K562 (cell line): ENCODE results near the gene CD22. TPM values are rescaled to one million over a fixed set of nuclear protein-coding genes. Genes with fewer than 3 reads are reported as not detected.

Experiments used
- ATAC-seq: fragments of 200-7000 bp; cut with Tn5 transposase; 3 replicates; pipeline ENCODE4 v1.9.1; 2020; ENCODE audit warnings: moderate library complexity
- BruUV-seq: library from RNA; stranded (reverse); fragments of 400-500 nt; replicated peaks from 2 replicates; lab custom pipeline; 2021; lab: Mats Ljungman, UMichigan
- CTCF ChIA-PET: fragments of 300-600 bp; formaldehyde crosslinking; extraction: SDS; loops from one replicate; lab custom pipeline; 2021; ENCODE audit warnings: low intra/inter-chr PET ratio; lab: Yijun Ruan, JAX
- POLR2A ChIA-PET: fragments of 300-600, 350-650 bp; sonication (Branson Sonifier 250); formaldehyde crosslinking; extraction: SDS; loops from one replicate; lab custom pipeline; 2021; ENCODE audit warnings: antibody characterized with exemption, inconsistent platforms; lab: Yijun Ruan, JAX
- DNase-seq, 4 experiments: peaks; one replicate each; pipeline versions ENCODE4 v3.0.0 to v3.0.0-alpha.2; 2011 to 2018; ENCODE audit warnings: low spot score in 3 of 4, mixed read lengths in 3 of 4; ENCODE audit errors: extremely low read depth in 1 of 4
- FAIRE-seq: peaks from 2 replicates; lab custom pipeline; 2011; peaks lifted over from hg19 to GRCh38; lab: Jason Lieb, UNC
- H2AFZ ChIP-seq: 2 replicates; pipeline ENCODE4 v1.6.0; 2011; ENCODE audit warnings: low read depth, low read length, control low read depth, inconsistent platforms
- H3K27ac ChIP-seq: fragments of 200-600 bp; 3 replicates; pipeline ENCODE4 v1.8.0; 2011; ENCODE audit warnings: low read depth, mild to moderate bottlenecking, control low read depth, inconsistent platforms, low read length, moderate library complexity, mixed read lengths; ENCODE audit errors: extremely low read depth
- H3K27me3 ChIP-seq, 2 experiments: fragments of 300-600 bp in 1 of 2; 2 replicates in 1 of 2; 3 replicates in 1 of 2; pipeline versions ENCODE4 v1.6.0 to v1.8.0; 2011; ENCODE audit warnings: inconsistent platforms in 2 of 2, low read length in 2 of 2, mild to moderate bottlenecking in 1 of 2, mixed read lengths in 1 of 2, moderate library complexity in 1 of 2; ENCODE audit not compliant: control insufficient read depth in 2 of 2, insufficient read depth in 2 of 2
- H3K36me3 ChIP-seq: fragments of 300-600 bp; 3 replicates; pipeline ENCODE4 v1.8.0; 2011; ENCODE audit warnings: mild to moderate bottlenecking, low read length, inconsistent platforms; ENCODE audit not compliant: control insufficient read depth, insufficient read depth
- H3K4me1 ChIP-seq, 2 experiments: fragments of 200-600 bp in 1 of 2; replicated peaks in 1 of 2; 2 replicates in 1 of 2; 3 replicates in 1 of 2; pipeline versions ENCODE4 v1.5.1 to v1.8.0; 2011; ENCODE audit warnings: inconsistent platforms in 2 of 2, low read length in 2 of 2, mild to moderate bottlenecking in 1 of 2, mixed read lengths in 1 of 2, moderate library complexity in 1 of 2; ENCODE audit not compliant: control insufficient read depth in 2 of 2, insufficient read depth in 2 of 2
- H3K4me2 ChIP-seq: 2 replicates; pipeline ENCODE4 v1.6.1; 2011; ENCODE audit warnings: low read length, control low read depth, inconsistent platforms, mixed read lengths; ENCODE audit not compliant: insufficient read depth
- H3K4me3 ChIP-seq: fragments of 200-600 bp; sonication (generic), shearing (Covaris generic); 2 replicates; pipeline ENCODE4 v1.5.1; 2016; ENCODE audit warnings: control low read depth, inconsistent platforms
- H3K79me2 ChIP-seq: fragments of 200-600 bp; 3 replicates; pipeline ENCODE4 v1.8.0; 2011; ENCODE audit warnings: low read length, inconsistent platforms; ENCODE audit not compliant: control insufficient read depth, insufficient read depth
- H3K9ac ChIP-seq, 2 experiments: 2 replicates each; pipeline versions ENCODE4 v1.6.0 to v1.6.1; 2011; ENCODE audit warnings: low read depth in 2 of 2, low read length in 2 of 2, control low read depth in 1 of 2, inconsistent platforms in 1 of 2, mild to moderate bottlenecking in 1 of 2, mixed read lengths in 1 of 2; ENCODE audit not compliant: insufficient read depth in 1 of 2
- H3K9me1 ChIP-seq: one replicate; pipeline ENCODE4 v1.6.0; 2011; ENCODE audit warnings: inconsistent platforms, mild to moderate bottlenecking, low read length, moderate library complexity; ENCODE audit not compliant: control insufficient read depth, insufficient read depth
- H3K9me3 ChIP-seq: replicated peaks from 2 replicates; pipeline ENCODE4 v1.5.1; 2011; ENCODE audit warnings: low read depth, low read length, inconsistent platforms; ENCODE audit not compliant: control insufficient read depth, insufficient read depth
- H4K20me1 ChIP-seq: replicated peaks from 2 replicates; pipeline ENCODE4 v1.6.1; 2011; ENCODE audit warnings: low read length, inconsistent platforms, mixed read lengths; ENCODE audit not compliant: control insufficient read depth, insufficient read depth
- BCL6 ChIP-seq: fragments of 250-450 bp; sonication (Bioruptor Pico); IDR thresholded peaks from 2 replicates; pipeline ENCODE4 v1.4.0; 2020
- CHD4 ChIP-seq: fragments of 200-600 bp; sonication (generic); IDR thresholded peaks from 3 replicates; pipeline ENCODE4 v1.6.1; 2012; ENCODE audit warnings: low read depth, mild to moderate bottlenecking, mixed read lengths, low read length, inconsistent platforms; ENCODE audit not compliant: insufficient read depth, insufficient replicate concordance, poor library complexity, severe bottlenecking
- FOXA1 ChIP-seq: fragments of 450-650 bp; IDR thresholded peaks from 2 replicates; pipeline ENCODE4 v1.6.1; 2016; ENCODE audit warnings: mild to moderate bottlenecking, borderline replicate concordance
- GATAD2B ChIP-seq: fragments of 450-650 bp; IDR thresholded peaks from 2 replicates; pipeline ENCODE4 v1.6.1; 2017; ENCODE audit warnings: mild to moderate bottlenecking, borderline replicate concordance
- HMGN3 ChIP-seq: IDR thresholded peaks from 2 replicates; pipeline ENCODE4 v1.6.1; 2011; ENCODE audit warnings: borderline replicate concordance, low read depth, mild to moderate bottlenecking, mixed read lengths, low read length; ENCODE audit not compliant: insufficient read length; ENCODE audit errors: extremely low read depth
- MAFK ChIP-seq: IDR thresholded peaks from 2 replicates; pipeline ENCODE4 v1.6.1; 2011; ENCODE audit warnings: low read length, improper control_type of control experiment
- MLX ChIP-seq, 2 experiments: fragments of 450-650 bp in 1 of 2; sonication (generic) in 1 of 2; formaldehyde crosslinking; conservative IDR thresholded peaks; 2 replicates each; pipeline versions ENCODE4 v1.4.0 to v1.8.1; 2020 to 2022; ENCODE audit warnings: mild to moderate bottlenecking in 1 of 2, missing genetic modification reagents in 1 of 2
- OTX1 ChIP-seq: fragments of 450-650 bp; formaldehyde crosslinking; IDR thresholded peaks from 2 replicates; pipeline ENCODE4 v1.4.0; 2022; ENCODE audit warnings: mild to moderate bottlenecking
- RUNX1 ChIP-seq: sonication (generic); IDR thresholded peaks from 2 replicates; pipeline ENCODE4 v1.6.1; 2016; ENCODE audit warnings: antibody characterized with exemption, low read depth
- SNAPC5 ChIP-seq: fragments of 250-450 bp; sonication (Bioruptor Pico); IDR thresholded peaks from 2 replicates; pipeline ENCODE4 v1.8.0; 2021; ENCODE audit warnings: moderate library complexity, mild to moderate bottlenecking, inconsistent platforms
- TFE3 ChIP-seq: fragments of 450-650 bp; formaldehyde crosslinking; IDR thresholded peaks from 2 replicates; pipeline ENCODE4 v1.4.0; 2020; ENCODE audit warnings: mild to moderate bottlenecking, mixed read lengths
- WGBS: fragments of 100-300 bp; shearing (Covaris generic); methylation state at CpG from one replicate; pipeline ENCODE4 v1.1.6; 2016; ENCODE audit warnings: low coverage, mixed read lengths; ENCODE audit not compliant: insufficient coverage; ENCODE audit errors: missing lambda C conversion rate; 5-methylcytosine and 5-hydroxymethylcytosine counted together
- in situ Hi-C: fragments of 300-500 bp; cut with MboI; formaldehyde crosslinking; loops from 4 replicates; pipeline ENCODE4 v1.15.0; 2018; ENCODE audit warnings: inconsistent platforms, mixed read lengths
- intact Hi-C: fragments of 100-400 bp; cut with micrococcal nuclease; formaldehyde crosslinking; loops from 2 replicates; pipeline ENCODE4 v1.14.2; 2022
- polyA plus RNA-seq, 8 experiments: library from polyadenylated mRNA; depleted of rRNA in 4 of 8; stranded (reverse) in 5 of 8; unstranded in 3 of 8; fragments of >200 nt; fragmentation: Nextera tagmentation in 2 of 8; fragmentation: Illumina TruSeq in 1 of 8; extraction: Ambion mirVana in 2 of 8; extraction: Trizol in 1 of 8; gene quantifications; 2 replicates each; pipeline versions ENCODE4 v1.2.1 to v1.2.3, GENCODE V29; 2011 to 2014; ENCODE audit warnings: inconsistent platforms in 1 of 8, missing spikeins in 1 of 8
- total RNA-seq, 7 experiments: library from RNA; depleted of rRNA in 6 of 7; stranded (reverse); fragments of >200 nt in 6 of 7; fragmentation: Illumina TruSeq in 2 of 7; extraction: Trizol in 2 of 7; gene quantifications; 2 replicates each; pipeline versions ENCODE4 v1.2.1 to v1.2.3, GENCODE V29; 2011 to 2021; ENCODE audit warnings: low replicate concordance in 1 of 7

CD22 gene
- total and polyA plus RNA-seq, 9 of the 15 experiments (the other 6 are each of a cell fraction or from before 2014, with no cell fraction given): 0.29 to 5.0 (median 3.5) TPM

DNA sequence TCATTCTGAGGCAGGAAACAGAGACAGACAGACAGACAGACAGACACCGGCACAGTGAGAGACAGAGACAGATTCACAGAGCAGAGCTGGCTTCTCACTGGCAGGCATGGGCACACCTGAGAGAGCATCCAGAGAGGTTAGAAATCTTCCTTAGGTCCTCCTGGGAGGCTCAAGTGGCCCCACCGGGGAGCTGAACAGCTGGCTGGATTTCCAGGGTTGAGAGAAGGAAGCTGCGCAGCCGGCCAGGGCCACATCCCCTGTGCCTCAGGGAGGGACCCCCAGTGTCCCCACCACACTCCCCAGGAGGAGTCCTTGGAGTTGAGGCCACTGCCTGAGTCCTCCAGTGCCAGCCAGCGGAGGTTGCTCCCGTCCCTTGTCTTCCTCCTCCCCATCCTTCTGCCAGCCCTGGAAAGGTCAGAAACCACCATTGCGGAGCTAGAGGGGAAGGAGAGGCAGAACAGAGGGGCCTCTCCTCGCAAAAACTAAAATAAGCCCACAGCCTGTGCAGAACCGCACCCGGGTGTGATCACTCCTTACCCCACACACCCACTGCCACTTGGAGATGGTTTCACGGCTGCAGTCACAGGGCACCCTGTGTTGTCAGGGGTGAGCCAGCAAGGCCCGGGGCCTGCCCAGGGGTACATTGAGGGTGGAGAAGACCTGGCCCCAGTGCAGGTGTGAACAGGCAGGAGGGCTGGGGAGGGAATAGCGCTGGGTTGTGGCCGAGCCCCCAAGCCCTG is 33.4 kb downstream of the CD22 start:
- H3K4me1 ChIP-seq: no peaks in the 10 kb centered on the region
- ATAC-seq (no peak), FAIRE-seq (no peak), DNase-seq (peak in 1 of 4 experiments; percentile 4)
- intact Hi-C loops (no loop called here), in situ Hi-C loops (no loop called here)
- no peak overlapping the region for H3K27ac ChIP-seq
- no peak overlapping the region for H3K4me2 ChIP-seq
- CTCF ChIA-PET: no interaction called here
- H3K9ac ChIP-seq: no peak overlapping the region
- 0% methylated on average over 5 of the region's 14 CpGs for WGBS
- H3K36me3 ChIP-seq: no peaks in the 10 kb centered on the region
- no peaks in the 10 kb centered on the region for H4K20me1 ChIP-seq
- no peaks in the 10 kb centered on the region for H3K9me1 ChIP-seq
- no peaks in the 10 kb centered on the region for H3K9me3 ChIP-seq
- peaks cover 25 to 55% of the 10 kb centered on the region in 2 experiments for H3K27me3 ChIP-seq
- no TSS peak for BruUV-seq
- H2AFZ ChIP-seq: no peak overlapping the region
- POLR2A ChIA-PET: interaction anchor here (0.6 to 1.0 kb wide), 2 partner anchors 11 to 15 kb away, joined by 3 to 6 read pairs; no protein-coding TSS in a partner anchor
- no peak overlapping the region for H3K4me3 ChIP-seq
- H3K79me2 ChIP-seq: no peaks in the 10 kb centered on the region
- TF ChIP-seq SNAPC5 (CRISPR knock-in tag): no peak
- TF ChIP-seq MAFK: no peak
- no peak for TF ChIP-seq CHD4
- no peak for TF ChIP-seq MLX (CRISPR knock-in tag; conservative IDR thresholded peaks at IDR 0.05)
- TF ChIP-seq FOXA1: no peak
- TF ChIP-seq OTX1: no peak
- no peak for TF ChIP-seq HMGN3
- TF ChIP-seq BCL6: no peak
- no peak for TF ChIP-seq TFE3
- no peak for TF ChIP-seq GATAD2B
- no peak for TF ChIP-seq RUNX1
